Adipocyte (in vitro differentiated cells): ENCODE measurements around the gene YLPM1.
A peak's percentile ranks its signal among the peaks of the same experiment; 100 is the strongest.

Source experiments
- DNase-seq: peaks from one replicate; pipeline ENCODE4 v3.0.0-alpha.2; 2015; ENCODE audit warnings: low read depth
- H3K27me3 ChIP-seq: replicated peaks from 2 replicates; pipeline ENCODE4 v1.7.0; 2013; ENCODE audit warnings: mild to moderate bottlenecking, low read length, moderate library complexity; ENCODE audit not compliant: control insufficient read depth, insufficient read depth
- H3K36me3 ChIP-seq: 2 replicates; pipeline ENCODE4 v1.7.0; 2013; ENCODE audit warnings: low read length, mild to moderate bottlenecking, moderate library complexity; ENCODE audit not compliant: control insufficient read depth, insufficient read depth, severe bottlenecking
- H3K4me1 ChIP-seq: 2 replicates; pipeline ENCODE4 v1.7.0; 2013; ENCODE audit warnings: mild to moderate bottlenecking, low read length, moderate library complexity; ENCODE audit not compliant: control insufficient read depth, insufficient read depth
- H3K4me3 ChIP-seq: 2 replicates; pipeline ENCODE4 v1.7.0; 2013; ENCODE audit warnings: mild to moderate bottlenecking, low read length, moderate library complexity
- H3K9ac ChIP-seq: 2 replicates; pipeline ENCODE4 v1.7.0; 2013; ENCODE audit warnings: mild to moderate bottlenecking, low read length, moderate library complexity
- H3K9me3 ChIP-seq: 2 replicates; pipeline ENCODE4 v1.7.0; 2013; ENCODE audit warnings: mild to moderate bottlenecking, low read length, moderate library complexity; ENCODE audit not compliant: control insufficient read depth

YLPM1 gene, protein sequence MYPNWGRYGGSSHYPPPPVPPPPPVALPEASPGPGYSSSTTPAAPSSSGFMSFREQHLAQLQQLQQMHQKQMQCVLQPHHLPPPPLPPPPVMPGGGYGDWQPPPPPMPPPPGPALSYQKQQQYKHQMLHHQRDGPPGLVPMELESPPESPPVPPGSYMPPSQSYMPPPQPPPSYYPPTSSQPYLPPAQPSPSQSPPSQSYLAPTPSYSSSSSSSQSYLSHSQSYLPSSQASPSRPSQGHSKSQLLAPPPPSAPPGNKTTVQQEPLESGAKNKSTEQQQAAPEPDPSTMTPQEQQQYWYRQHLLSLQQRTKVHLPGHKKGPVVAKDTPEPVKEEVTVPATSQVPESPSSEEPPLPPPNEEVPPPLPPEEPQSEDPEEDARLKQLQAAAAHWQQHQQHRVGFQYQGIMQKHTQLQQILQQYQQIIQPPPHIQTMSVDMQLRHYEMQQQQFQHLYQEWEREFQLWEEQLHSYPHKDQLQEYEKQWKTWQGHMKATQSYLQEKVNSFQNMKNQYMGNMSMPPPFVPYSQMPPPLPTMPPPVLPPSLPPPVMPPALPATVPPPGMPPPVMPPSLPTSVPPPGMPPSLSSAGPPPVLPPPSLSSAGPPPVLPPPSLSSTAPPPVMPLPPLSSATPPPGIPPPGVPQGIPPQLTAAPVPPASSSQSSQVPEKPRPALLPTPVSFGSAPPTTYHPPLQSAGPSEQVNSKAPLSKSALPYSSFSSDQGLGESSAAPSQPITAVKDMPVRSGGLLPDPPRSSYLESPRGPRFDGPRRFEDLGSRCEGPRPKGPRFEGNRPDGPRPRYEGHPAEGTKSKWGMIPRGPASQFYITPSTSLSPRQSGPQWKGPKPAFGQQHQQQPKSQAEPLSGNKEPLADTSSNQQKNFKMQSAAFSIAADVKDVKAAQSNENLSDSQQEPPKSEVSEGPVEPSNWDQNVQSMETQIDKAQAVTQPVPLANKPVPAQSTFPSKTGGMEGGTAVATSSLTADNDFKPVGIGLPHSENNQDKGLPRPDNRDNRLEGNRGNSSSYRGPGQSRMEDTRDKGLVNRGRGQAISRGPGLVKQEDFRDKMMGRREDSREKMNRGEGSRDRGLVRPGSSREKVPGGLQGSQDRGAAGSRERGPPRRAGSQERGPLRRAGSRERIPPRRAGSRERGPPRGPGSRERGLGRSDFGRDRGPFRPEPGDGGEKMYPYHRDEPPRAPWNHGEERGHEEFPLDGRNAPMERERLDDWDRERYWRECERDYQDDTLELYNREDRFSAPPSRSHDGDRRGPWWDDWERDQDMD (N-terminal part only)

DNA sequence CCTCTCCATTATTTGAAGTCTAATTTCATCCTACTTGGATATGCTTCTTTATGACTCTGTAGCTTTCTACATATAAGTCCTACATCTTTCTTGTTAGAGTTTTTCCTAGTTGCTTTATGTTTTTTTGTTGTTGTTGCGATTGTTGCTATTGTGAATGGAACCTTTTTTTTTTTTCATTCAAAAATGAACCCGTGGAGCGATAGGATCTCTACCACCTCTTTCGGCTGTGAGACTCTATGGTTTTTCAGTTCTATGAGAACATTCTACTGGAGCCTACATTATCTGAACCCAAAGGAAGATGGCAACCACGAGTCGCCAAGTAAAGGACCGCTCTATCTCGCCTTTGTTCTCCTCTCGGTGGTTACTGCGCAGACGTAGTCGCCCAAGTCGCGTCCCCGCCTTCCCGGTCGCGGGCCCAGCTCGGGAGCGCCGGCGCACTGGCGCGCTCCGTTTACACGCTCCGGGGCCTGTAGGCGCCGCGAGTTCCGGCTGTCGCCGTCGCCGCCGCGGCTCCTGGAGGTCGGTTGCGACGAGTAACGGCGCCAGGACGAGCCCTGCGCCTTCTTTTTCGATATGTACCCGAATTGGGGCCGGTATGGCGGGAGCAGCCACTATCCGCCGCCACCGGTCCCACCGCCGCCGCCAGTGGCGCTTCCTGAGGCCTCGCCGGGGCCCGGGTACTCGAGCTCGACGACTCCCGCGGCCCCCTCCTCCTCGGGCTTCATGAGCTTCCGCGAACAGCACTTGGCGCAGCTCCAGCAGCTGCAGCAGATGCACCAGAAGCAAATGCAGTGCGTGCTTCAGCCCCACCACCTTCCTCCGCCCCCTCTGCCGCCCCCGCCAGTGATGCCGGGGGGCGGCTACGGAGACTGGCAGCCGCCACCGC is at the start of gene YLPM1:
TSS of gene YLPM1 (plus strand) at position 400 of the 886 bp plus-strand sequence. CDS start at position 574, 174 bp downstream.
- peak; percentile 98 for DNase-seq
- Histone ChIP-seq H3K9me3 (no peaks in the 10 kb centered on the region), H3K27me3 (no peaks in the 10 kb centered on the region), H3K4me3 (peak within 1 kb of the TSS; percentile 94), H3K36me3 (no peaks in the 10 kb centered on the region), H3K4me1 (peaks cover 30% of the 10 kb centered on the region), H3K9ac (peak within 1 kb of the TSS; percentile 98)

DNA sequence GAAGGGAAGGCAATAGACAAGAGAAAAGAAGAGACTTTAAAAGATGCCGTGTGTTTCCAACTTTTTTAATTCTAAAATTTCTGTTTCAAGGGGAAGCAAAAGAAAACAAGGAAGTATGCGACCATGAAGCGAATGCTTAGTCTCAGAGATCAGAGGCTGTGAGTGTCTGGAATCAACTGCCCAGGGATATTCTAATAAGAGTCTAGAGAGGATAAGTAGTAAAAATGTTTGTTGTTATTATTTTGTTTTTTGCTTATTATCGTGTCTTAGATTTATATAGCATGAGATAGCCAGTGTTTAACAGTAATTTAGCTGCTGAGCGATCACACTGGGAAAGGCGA is 49.8 kb upstream of the YLPM1 start:
- Histone ChIP-seq H3K27me3 (no peaks in the 10 kb centered on the region), H3K4me3 (peak overlapping the region; percentile 99), H3K4me1 (peaks cover 23% of the 10 kb centered on the region), H3K36me3 (peaks cover 33% of the 10 kb centered on the region), H3K9me3 (no peaks in the 10 kb centered on the region), H3K9ac (peak overlapping the region; percentile 94)
- DNase-seq: no peak

DNA sequence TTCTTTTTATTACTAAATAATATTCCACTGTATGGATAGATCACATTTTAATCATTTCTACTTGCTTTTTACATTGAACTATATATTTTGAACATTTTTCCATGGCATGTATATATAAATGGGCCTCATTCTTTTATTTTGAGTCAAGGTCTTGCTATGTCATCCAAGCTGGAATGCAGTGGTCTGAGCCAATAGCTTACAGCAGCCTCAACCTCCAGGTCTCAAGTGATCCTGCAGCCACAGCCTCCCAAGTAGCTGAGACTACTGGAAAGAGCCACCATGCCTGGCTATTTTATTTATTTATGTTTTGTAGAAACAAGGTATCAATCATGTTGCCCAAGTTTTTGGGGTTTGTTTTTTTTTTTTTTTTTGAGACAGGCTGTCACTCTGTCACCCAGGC is 42.6 kb upstream of the YLPM1 start:
- Histone ChIP-seq H3K9me3 (no peaks in the 10 kb centered on the region), H3K4me1 (peaks cover 8% of the 10 kb centered on the region), H3K36me3 (peaks cover 48% of the 10 kb centered on the region), H3K9ac (no peak overlapping the region), H3K4me3 (no peak overlapping the region), H3K27me3 (no peaks in the 10 kb centered on the region)
- peak; percentile 36 for DNase-seq

DNA sequence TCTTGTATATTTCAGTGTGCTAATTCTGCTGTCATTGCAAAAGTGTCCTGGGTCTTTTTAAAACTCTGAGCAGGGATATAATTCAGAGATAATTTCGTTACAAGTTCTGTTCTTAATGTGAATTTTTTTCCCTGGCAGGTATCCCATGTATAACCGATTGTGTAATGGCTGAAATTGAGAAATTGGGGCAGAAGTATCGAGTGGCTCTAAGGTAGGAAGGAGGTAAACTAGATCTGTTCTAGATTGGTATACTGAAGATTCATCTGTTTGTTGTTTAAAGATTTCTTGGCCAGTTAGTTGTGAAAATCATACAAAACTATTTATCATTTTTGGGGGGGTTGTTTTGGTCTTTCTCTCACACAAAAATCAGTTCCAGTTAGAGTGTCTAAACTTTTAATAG is 40.0 kb upstream of the YLPM1 start:
- Histone ChIP-seq H3K9me3 (no peaks in the 10 kb centered on the region), H3K4me3 (no peak overlapping the region), H3K36me3 (peaks cover 24% of the 10 kb centered on the region), H3K4me1 (peaks cover 8% of the 10 kb centered on the region), H3K27me3 (no peaks in the 10 kb centered on the region), H3K9ac (peak overlapping the region; percentile 45)
- no peak for DNase-seq

DNA sequence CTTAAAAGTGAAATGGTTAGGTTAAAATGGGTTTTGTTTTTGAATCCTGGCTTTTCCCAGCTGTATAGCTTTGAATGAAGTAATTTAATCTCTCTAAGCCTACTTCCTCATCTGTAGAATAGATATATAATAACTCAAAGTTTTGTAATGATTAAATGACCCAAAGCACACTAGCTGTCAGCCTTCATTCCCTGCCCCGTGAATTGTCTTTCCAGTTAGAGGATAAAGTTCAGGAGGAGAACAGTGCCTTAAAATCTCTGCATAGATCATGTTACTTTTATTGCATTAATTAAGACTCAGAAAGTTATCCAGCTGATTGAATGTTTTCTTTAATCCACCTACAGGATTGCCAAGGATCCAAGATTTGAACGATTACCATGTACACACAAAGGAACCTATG is 30.7 kb upstream of the YLPM1 start:
- no peaks in the 10 kb centered on the region for H3K4me1 ChIP-seq
- H3K4me3 ChIP-seq: no peak overlapping the region
- H3K9me3 ChIP-seq: no peaks in the 10 kb centered on the region
- DNase-seq: no peak
- no peaks in the 10 kb centered on the region for H3K27me3 ChIP-seq
- H3K36me3 ChIP-seq: peaks cover 30% of the 10 kb centered on the region
- H3K9ac ChIP-seq: no peak overlapping the region

DNA sequence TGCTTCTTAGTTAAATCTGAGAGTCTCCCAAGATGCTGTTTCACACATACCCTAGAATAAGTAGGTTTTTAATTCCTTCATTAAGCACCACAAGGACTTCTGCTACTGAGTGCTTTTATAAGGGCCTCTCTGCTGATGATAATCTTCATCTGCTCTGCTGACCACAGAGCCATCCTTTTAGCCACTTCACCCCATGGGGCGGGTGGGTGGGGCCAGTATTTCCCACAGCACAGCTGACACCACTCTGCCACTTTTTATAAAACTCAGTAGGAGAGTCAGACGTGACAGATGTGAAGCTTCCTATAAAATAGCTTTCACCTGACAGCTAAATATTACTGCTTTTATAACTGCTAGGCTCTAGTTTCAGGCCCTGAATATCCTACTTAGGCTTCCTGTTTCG is 29.9 kb upstream of the YLPM1 start:
- Histone ChIP-seq H3K27me3 (no peaks in the 10 kb centered on the region), H3K9ac (no peak overlapping the region), H3K4me1 (no peaks in the 10 kb centered on the region), H3K36me3 (peaks cover 30% of the 10 kb centered on the region), H3K4me3 (no peak overlapping the region), H3K9me3 (no peaks in the 10 kb centered on the region)
- DNase-seq: no peak

DNA sequence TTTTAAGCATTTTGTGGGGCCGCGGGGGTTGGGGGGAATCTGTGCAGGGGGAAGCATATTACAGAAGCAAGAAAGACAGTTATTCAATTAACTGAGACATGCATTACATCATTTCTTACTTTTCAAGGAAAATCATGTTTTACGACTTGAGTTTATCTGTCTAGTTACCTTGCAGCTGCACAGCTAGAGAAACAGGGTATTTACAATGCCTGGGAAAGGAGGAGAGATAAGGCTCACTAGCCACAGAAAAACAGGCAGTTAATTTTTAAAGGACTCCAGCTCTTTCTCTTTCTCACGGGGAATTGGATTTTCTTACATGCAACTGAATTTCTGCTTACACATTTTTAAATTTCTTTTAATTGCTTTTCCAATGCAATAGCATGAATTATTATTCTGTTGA is 28.0 kb upstream of the YLPM1 start:
- no peak overlapping the region for H3K4me3 ChIP-seq
- peaks cover 35% of the 10 kb centered on the region for H3K36me3 ChIP-seq

DNA sequence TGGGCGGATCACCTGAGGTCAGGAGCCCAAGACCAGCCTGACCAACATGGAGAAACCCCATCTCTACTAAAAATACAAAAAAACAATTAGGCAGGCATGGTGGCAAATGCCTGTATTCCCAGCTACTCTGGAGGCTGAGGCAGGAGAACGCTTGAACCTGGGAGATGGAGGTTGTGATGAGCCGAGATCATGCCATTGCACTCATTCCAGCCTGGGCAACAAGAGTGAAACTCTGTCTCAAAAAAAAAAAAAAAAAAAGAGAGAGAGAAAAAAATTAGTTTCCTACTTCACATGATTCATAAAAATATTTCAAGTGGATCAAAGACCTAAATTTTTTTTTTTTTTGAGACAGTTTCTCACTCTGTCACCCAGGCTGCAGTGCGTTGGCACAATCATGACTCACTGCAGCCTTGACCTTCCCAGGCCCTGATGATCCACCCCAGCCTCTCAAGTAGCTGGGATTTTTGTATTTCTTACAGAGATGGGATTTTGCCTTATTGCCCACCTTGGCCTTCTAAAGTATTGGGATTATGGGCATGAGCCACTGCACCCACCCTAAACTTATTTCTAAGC is 25.3 kb upstream of the YLPM1 start:
- H3K9ac ChIP-seq: no peak overlapping the region
- peaks cover 32% of the 10 kb centered on the region for H3K36me3 ChIP-seq

More for the DNA sequence above, 28.0 kb upstream of the YLPM1 start:
- H3K9me3 ChIP-seq: no peaks in the 10 kb centered on the region
- no peak overlapping the region for H3K9ac ChIP-seq
- H3K4me1 ChIP-seq: no peaks in the 10 kb centered on the region
- H3K27me3 ChIP-seq: no peaks in the 10 kb centered on the region
- DNase-seq: no peak

DNA sequence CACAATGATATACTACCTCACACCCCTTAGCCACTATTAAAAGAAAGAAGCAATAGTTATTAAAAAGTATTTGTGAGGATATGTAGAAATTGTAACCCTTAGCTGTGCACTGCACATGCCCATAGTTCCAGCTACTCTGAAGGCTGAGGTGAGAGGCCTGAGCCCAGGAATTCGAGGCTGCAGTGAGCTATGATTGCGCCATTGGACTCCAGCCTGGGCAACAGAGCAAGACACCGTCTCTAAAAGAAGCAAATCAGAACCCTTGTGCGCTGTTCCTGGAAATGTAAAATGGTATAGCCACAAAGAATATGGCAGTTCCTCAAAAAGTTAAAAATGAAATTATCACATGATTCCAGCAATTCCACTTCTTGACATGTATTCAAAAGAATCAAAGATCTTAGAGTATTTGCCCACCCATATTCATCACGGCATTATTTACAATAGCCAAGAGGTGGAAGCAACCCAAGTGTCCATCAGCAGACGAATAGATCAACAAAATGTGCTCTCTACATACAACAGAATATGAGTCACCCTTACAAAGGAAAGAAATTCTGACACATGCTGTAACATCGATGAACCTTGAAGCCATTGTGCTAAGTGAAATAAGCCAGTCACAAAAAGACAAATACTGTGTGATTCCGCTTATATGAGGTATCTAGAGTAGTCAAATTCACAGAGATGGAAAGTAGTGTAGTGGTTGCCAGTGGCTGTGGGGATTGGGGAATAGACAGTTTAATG is 23.7 kb upstream of the YLPM1 start:
- DNase-seq: no peak
- peaks cover 17% of the 10 kb centered on the region for H3K36me3 ChIP-seq
- no peaks in the 10 kb centered on the region for H3K27me3 ChIP-seq
- no peak overlapping the region for H3K4me3 ChIP-seq
- no peak overlapping the region for H3K9ac ChIP-seq
- no peaks in the 10 kb centered on the region for H3K9me3 ChIP-seq
- no peaks in the 10 kb centered on the region for H3K4me1 ChIP-seq

More for the DNA sequence above, 25.3 kb upstream of the YLPM1 start:
- H3K27me3 ChIP-seq: no peaks in the 10 kb centered on the region
- H3K4me3 ChIP-seq: no peak overlapping the region
- H3K4me1 ChIP-seq: no peaks in the 10 kb centered on the region
- peak; percentile 14 for DNase-seq
- no peaks in the 10 kb centered on the region for H3K9me3 ChIP-seq

DNA sequence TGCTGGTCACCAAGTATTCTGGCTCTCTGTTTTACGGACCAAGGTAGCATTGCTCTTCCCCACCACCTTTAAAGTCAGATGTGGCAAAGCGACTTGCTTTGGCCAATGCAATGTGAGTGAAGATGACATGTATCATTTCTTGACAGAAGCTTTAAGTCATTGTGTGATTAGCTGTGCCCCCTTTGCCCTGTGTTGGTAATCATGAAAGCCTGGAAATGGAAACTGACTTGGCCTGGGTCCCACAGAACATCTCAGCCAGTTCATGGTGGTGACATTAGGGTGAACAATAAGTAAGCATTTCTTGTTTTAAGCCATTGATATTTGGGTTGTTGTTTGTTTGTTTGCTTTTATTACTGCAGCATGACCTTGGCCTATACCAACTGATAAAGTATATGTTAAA is 15.9 kb upstream of the YLPM1 start:
- Histone ChIP-seq H3K36me3 (no peaks in the 10 kb centered on the region), H3K4me1 (no peaks in the 10 kb centered on the region), H3K27me3 (no peaks in the 10 kb centered on the region), H3K9me3 (no peaks in the 10 kb centered on the region), H3K4me3 (no peak overlapping the region), H3K9ac (no peak overlapping the region)
- no peak for DNase-seq
